Kidney (tissue), 14 donors: ENCODE data around the gene KPNA1. TPM values are rescaled to one million over a fixed set of nuclear protein-coding genes. Genes with fewer than 3 reads are reported as not detected.

ENCODE experiments used
- DNase-seq, 5 donors: peaks; one replicate each; pipeline ENCODE4 v3.0.0-alpha.2; 2013 to 2020
- FAIRE-seq: peaks from 2 replicates; lab custom pipeline; 2012; peaks lifted over from hg19 to GRCh38; lab: Jason Lieb, UNC
- H3K27ac ChIP-seq, 2 donors: one replicate each; pipeline ENCODE4 v1.7.0; 2013; ENCODE audit warnings: low read depth in 2 of 2, low read length in 2 of 2, inconsistent platforms in 1 of 2
- H3K27me3 ChIP-seq: one replicate; pipeline ENCODE4 v1.7.1; 2013; ENCODE audit warnings: low read length, inconsistent platforms; ENCODE audit not compliant: control insufficient read depth, insufficient read depth
- H3K36me3 ChIP-seq, 3 donors: one replicate each; pipeline versions ENCODE4 v1.7.0 to v1.7.1; 2013; ENCODE audit warnings: low read length in 3 of 3, control low read depth in 1 of 3, inconsistent platforms in 1 of 3; ENCODE audit not compliant: insufficient read depth in 3 of 3, control insufficient read depth in 2 of 3
- H3K4me1 ChIP-seq, 3 donors: one replicate each; pipeline versions ENCODE4 v1.7.0 to v1.7.1; 2013; ENCODE audit warnings: low read length in 3 of 3, inconsistent platforms in 1 of 3, low read depth in 1 of 3; ENCODE audit not compliant: control insufficient read depth in 2 of 3, insufficient read depth in 2 of 3
- H3K4me3 ChIP-seq, 3 donors: one replicate each; pipeline versions ENCODE4 v1.7.0 to v1.8.1; 2013; ENCODE audit warnings: low read length in 3 of 3, control low read depth in 1 of 3, inconsistent platforms in 1 of 3
- H3K9ac ChIP-seq, 3 donors: one replicate each; pipeline versions ENCODE4 v1.7.0 to v1.7.1; 2013; ENCODE audit warnings: low read length in 3 of 3, control low read depth in 1 of 3, inconsistent platforms in 1 of 3
- H3K9me3 ChIP-seq, 3 donors: one replicate each; pipeline versions ENCODE4 v1.7.0 to v1.7.1; 2013; ENCODE audit warnings: low read length in 3 of 3, control low read depth in 1 of 3, inconsistent platforms in 1 of 3; ENCODE audit not compliant: control insufficient read depth in 2 of 3, insufficient read depth in 1 of 3
- CTCF ChIP-seq: IDR thresholded peaks from 3 replicates; pipeline ENCODE4 v1.5.1; 2012; ENCODE audit warnings: mild to moderate bottlenecking, moderate library complexity, borderline replicate concordance; ENCODE audit not compliant: insufficient read depth; ENCODE audit errors: extremely low read depth
- intact Hi-C: fragments of 100-400 bp; cut with DNase I; formaldehyde crosslinking; loops from one replicate; pipeline ENCODE4 v1.11.1; 2022
- polyA plus RNA-seq: library from polyadenylated mRNA; stranded (reverse); fragments of 350-450 nt; fragmentation: Illumina TruSeq; extraction: RNeasy Lipid Tissue Mini Kit (QIAGEN cat#74804); gene quantifications from one replicate; pipeline ENCODE4 v1.2.3, GENCODE V29; 2014; ENCODE audit warnings: low read depth, low replicate concordance; ENCODE audit not compliant: insufficient read depth
- total RNA-seq: library from RNA; stranded (reverse); fragmentation: NEBNext Ultra II Directional; extraction: Animal tissue kit (Norgen Biotek cat#: 25700); gene quantifications from one replicate; pipeline ENCODE4 v1.2.1, GENCODE V29; 2021
- donor health status: control.
- donor health status: control.
- donor health status: control.
- donor health status: control.
- donor health status: control.
- donor health status: DM: yes; HTN: yes; CAD: no.
- donor health status: Normal renal cell carcinoma (clear cell type).

The KPNA1 gene
- total and polyA plus RNA-seq, 2 donors from 2014 or later: 16.8 to 64.5 TPM

DNA sequence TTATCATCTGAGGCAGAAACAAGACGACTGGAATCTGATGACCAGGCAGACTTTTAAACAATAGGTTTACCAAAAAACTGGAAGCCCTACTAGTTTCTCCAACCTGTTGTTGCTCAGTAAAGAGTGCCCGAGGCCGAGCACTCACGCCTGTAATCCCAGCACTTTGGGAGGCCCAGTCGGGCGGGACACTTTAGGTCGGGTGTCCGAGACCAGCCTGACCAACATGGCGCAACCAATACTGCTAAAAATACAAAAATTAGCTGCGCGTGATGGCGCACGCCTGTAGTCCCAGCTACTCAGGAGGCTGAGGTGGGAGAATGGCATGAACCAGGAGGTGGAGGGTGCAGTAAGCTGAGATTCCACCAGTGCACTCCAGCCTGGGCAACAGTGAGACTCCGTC, 97.8 kb downstream of the KPNA1 start:
- Histone ChIP-seq H3K4me1 (peaks cover 3 to 15% (median 12%) of the 10 kb centered on the region in 3 donors), H3K9ac (peak overlapping the region; percentile 73 to 94 (median 86)), H3K4me3 (peak overlapping the region; percentile 80 to 99 (median 97)), H3K36me3 (peaks cover 0 to 4% (median 0%) of the 10 kb centered on the region in 3 donors), H3K9me3 (no peaks in the 10 kb centered on the region), H3K27me3 (no peaks in the 10 kb centered on the region), H3K27ac (peak overlapping the region in 1 of 2 donors; percentile 89)
- intact Hi-C loops: no loop called here
- DNase-seq (peak in 4 of 5 donors; percentile 21 to 54 (median 30)), FAIRE-seq (no peak)
- TF ChIP-seq CTCF: no peak

- peak within 1 kb of the TSS; percentile 80 to 99 (median 97) for H3K4me3 ChIP-seq
- intact Hi-C loops: no loop called here
- no peaks in the 10 kb centered on the region for H3K27me3 ChIP-seq
- peak within 1 kb of the TSS; percentile 82 to 89 for H3K27ac ChIP-seq
- H3K9me3 ChIP-seq: no peaks in the 10 kb centered on the region
- DNase-seq (peak; percentile 99), FAIRE-seq (peak; percentile 89)
- H3K36me3 ChIP-seq: peaks cover 0 to under 1% (median 0%) of the 10 kb centered on the region in 3 donors
- peaks cover 3 to 15% (median 12%) of the 10 kb centered on the region in 3 donors for H3K4me1 ChIP-seq
- peak within 1 kb of the TSS; percentile 73 to 94 (median 86) for H3K9ac ChIP-seq
- TF ChIP-seq CTCF: no peak
Observed at GRCh38 chr3:122415762-122416654, 98.7 kb downstream of the KPNA1 start, which contains the start of gene WDR5B. Gene WDR5B, minus strand, starts transcription at chr3:122416062. Its CDS starts 534 bp downstream, at chr3:122415528.

GRCh38 chr3:122415104-122415744, 99.5 kb downstream of the KPNA1 start:
- no peak for TF ChIP-seq CTCF
- peak overlapping the region; percentile 61 to 94 (median 73) for H3K9ac ChIP-seq
- H3K4me3 ChIP-seq: peak overlapping the region; percentile 80 to 99 (median 97)
- DNase-seq (peak in 4 of 5 donors; percentile 59 to 76 (median 62)), FAIRE-seq (no peak)
- H3K9me3 ChIP-seq: no peaks in the 10 kb centered on the region
- H3K27ac ChIP-seq: peak overlapping the region; percentile 63 to 80
- peaks cover 3 to 15% (median 12%) of the 10 kb centered on the region in 3 donors for H3K4me1 ChIP-seq
- intact Hi-C loops: no loop called here
- peaks cover 0 to 8% (median 0%) of the 10 kb centered on the region in 3 donors for H3K36me3 ChIP-seq
- H3K27me3 ChIP-seq: no peaks in the 10 kb centered on the region
